ENCODE data around the gene LPO.

The LPO gene

DNA sequence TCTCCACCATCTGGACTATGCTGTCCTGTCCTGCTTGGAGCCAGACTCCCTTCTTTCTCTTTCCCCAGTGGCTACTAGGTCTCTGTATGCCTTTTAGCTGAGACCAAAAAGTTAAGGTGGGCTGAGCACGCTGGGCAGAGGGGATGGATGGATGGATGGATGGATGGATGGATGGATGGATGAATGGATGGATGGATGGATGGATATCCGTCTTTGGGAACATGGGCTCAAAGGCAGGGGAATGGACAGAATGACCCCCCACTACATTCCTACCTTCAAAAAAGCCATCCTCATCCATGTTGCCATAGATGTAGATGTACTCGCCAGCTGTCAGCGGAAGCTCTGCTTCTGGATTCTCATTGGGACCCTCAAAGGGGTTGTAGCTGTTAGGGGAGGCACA is 77.4 kb downstream of the LPO start:
- DNase-seq = no peak

DNA sequence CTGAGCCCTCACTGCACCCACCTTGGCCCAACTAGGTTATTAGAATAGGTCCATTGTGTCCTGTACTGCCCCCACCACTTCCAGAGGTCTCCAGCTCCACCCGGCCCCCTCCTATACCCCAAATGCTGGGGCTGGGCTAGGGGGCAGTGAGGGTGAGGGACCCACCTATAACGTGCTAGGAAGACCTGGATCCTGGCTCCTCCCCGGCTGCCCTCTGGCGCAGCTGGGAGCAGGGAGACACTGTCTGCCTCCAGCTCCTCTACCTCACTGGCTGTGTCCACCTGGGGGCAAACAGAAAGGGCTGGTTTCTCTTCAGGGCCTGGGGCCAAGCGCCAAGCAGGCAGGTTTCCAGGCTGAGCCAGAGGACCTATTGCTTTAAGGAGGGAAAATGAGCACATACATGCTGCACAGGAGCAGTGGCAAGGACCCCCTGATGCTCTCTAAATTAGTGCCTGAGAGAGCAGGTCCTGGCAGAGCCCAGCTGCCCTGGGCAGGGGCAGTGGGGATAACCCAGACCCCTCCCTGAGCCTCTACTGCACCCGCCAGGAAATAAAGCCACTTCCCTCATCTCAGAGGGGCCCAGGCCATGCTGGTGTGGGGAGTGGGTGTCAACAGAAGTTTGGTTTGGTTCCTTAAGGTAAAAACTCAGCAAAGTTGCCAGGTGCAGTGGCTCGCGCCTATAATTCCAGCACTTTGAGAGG is 78.0 kb downstream of the LPO start:
- DNase-seq = no peak

DNA sequence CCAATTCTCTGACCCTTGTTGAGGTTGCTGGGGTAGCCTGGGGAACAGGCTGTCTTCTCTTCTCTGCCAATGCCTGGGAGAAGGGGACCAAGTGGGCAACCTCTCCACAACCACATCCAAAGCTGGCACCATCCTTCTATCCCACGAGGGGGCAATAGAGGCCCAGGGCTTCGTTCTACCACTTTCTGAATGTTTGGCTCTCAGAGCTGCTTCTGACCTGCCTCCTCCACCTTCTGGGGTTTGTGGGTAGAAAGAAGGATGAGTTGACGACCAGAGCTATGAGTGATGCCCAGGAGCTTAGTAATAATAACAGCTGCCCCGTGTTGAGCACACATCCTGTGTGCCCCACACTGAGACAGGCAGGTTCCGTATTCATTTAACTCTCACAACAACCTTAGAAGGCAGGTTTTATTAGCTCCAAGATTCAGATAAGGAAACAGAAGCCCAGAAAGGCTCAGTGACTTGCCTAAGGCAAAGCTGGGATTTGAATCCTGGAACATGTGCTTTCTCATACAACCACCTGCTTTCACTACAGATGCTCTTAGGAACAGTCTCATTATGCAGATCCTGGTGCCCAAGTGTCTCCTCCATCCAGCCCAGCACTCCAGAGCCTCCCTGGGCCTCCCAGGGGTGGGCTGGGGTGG is 79.2 kb downstream of the LPO start:
- peak in 4 of 58 donors; percentile 15 to 44 (median 28) for DNase-seq

DNA sequence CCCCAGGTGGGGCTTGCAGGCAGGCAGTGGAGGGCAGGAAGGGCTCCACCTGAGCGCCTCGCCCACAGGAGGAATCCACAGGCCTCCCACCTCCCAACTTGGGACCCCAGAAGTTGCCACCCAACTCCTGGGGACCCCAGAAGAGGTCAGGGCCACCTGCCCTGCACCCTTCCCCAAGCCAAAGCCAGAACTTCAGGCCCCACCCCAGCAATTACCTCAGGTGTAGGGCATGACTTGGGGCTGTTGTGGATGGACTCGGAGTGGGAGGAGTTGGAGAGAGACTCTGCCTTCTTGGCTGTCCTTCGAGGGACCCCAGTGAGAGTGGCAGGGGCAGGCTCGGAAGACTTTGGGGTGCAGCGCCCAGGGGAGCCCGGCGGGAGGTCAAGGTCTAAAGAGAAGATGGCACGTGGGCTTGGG is 79.7 kb downstream of the LPO start:
- no peak for DNase-seq

Data from anterior cingulate cortex (tissue), 58 donors.